HG02840 (cell line): ENCODE measurements around the gene DHCR24.

ENCODE experiments used
- ATAC-seq: cut with Tn5 transposase; IDR thresholded peaks from one replicate; pipeline ENCODE4 v1.9.1; 2021; ENCODE audit warnings: mild to moderate bottlenecking, moderate library complexity, moderate number of reproducible peaks; ENCODE audit not compliant: unreplicated experiment, low FRiP score

Gene DHCR24

DNA sequence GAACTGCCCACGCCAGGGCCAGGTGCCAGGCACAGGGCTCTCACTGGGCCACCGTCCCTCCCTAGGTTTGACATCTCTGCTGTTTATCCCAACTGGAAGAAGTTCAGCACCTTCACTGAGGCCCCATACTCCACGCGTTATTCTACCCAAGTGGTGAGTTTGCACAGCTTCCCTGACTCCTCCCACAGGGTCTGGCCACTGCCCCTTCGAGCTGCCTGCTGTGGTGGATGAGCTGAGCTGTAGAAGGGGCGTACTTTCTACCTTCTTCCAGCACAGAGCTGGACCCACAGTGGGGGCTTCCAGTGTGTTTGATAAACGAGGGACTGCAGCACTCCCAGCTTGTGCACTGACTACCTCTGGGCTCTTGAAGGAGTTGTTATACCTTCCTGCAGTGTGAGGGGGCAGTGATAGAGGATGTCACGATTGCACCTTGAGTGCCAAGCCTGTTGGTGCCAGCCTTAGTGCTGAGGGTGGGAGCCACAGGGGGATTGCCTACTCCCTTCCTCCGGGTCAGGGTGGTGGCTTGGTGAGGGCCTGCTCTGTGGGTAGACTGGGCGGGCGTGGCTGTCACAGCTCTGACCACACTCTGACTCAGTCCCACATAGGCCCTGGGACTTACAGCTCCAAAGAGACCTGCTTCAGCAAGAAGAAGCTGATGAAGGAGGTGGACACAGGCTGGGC is 79.9 kb downstream of the DHCR24 start:
- no peak for ATAC-seq

DNA sequence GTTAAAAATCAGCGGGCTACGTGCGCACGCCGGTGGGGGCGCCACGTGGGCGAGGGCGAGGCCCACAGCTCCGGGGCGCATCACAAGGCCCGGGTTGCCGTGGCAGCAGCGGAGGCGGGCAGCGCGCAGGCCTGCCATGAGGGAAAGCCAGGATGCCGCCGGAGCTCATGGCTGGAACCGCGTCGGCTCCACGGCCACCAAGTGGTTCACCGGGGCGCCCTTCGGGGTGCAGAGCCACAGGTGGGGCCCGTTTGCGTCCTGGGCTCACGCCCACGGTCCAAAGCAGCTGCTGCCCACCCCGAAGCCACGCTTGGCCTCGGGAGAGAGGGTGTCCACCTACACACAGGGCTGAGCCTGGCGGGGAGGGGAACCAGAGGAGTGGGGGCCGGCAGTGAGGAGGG is 81.0 kb downstream of the DHCR24 start:
- ATAC-seq, result no peak

DNA sequence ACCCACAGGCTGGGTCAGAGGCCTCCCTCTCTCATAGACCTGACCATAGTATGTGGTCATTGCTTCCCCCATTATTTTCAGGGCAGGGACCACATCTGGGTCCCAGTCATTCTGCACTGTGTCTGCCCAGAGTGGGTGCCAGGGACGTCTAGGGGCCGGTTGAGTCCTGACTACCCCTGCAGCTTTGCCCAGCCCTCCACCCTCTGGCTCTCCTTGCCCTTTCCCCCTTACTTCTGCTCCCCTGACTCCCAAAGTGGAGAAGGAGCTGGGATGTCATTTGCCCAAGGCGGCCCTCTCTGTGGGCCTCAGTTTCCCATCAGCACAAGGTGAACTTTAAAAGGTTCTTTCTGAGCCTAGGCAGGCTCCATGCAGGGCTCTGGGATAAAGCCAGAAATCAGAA is 81.5 kb downstream of the DHCR24 start:
- ATAC-seq, result no peak

- no peak for ATAC-seq
These were observed 82.4 kb downstream of the DHCR24 start for GRCh38 chr1:54804471-54805132.

GRCh38 chr1:54803761-54804470 is 83.1 kb downstream of the DHCR24 start:
- no peak for ATAC-seq

DNA sequence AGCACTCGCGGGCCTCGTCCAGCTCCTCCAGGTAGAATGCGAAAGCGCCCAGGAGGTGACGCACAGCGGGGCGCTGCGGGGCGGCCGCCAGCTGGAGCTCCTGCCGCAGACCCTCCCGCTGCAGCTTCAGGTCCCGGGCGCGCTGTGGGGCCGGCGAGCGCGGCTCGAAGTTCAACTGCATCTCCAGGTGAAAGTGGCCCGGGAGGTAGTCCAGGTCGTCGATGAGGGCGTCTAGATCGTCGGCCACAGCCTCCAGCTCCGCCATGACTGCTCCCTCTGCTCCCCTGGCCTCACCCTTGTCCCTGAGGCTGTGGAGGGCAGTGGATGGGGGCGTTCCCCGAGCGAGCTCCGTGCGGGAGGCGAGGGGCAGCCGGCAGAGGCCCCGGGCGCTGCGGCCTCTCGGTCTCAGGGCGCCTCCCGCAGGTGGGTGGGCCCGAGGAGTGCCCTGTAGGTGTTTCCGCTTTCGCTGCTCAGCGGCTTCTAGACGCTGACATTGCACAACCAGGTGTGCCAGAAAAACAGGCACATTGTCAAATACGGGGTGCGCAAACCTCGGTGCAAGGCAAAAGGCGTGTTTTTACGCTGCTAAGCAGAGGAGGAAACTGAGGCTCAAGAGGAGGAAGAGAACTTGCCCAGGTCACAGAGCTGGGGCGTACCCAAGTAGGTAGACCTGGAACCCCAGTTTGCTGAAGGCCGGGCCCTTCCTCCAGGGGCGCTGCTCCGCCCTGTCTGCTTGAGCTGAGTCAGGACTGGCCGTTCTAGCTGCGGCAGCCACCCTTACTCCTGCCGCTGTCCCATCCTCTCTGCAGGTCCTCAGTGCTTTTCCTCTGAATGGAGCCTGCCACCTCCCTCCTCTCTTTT is 85.9 kb downstream of the DHCR24 start, which contains the start of gene TTC22:
TSS of gene TTC22 (minus strand) at position 425 of the 861 bp plus-strand sequence. CDS start at position 265, 160 bp downstream.
- peak; percentile 80 for ATAC-seq

- no peak for ATAC-seq
These were observed 86.7 kb downstream of the DHCR24 start for GRCh38 chr1:54800041-54800898.
